ENCODE results near the gene CD6. TPM values are rescaled to one million over a fixed set of nuclear protein-coding genes. Genes with fewer than 3 reads are reported as not detected.

The CD6 gene
- total and polyA plus RNA-seq, 2 donors (not counting 3 experiments of a cell fraction or from before 2014, with no cell fraction given): not detected

DNA sequence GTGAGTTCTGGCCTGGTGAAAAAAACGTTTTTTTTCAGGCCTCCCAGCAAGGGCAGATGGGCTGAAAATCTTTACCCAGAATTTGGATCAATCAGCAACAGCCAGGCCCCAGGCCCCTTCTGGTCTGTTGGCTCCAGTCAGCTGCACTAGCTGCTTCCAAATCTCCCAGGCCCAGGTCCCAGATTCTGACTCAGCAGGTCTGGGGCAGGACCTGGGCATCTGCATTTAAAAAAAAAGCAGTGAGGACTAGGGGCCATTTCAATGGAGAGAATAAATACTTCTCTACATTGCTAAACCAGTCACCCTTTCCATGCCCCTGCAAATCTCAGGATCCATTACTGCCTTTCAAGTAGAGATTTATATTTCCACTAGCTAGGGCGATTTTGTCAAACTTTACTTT is 23.8 kb upstream of the CD6 start:
- no peak for FAIRE-seq
- H3K79me2 ChIP-seq (ENCODE audit: control insufficient read depth, insufficient read depth, low read length): no peaks in the 10 kb centered on the region
- H3K4me1 ChIP-seq (ENCODE audit: control insufficient read depth, extremely low read depth, insufficient read depth, low read length): peaks cover 10% of the 10 kb centered on the region
- H2AFZ ChIP-seq (ENCODE audit: low read depth, low read length): no peak overlapping the region
- dilution Hi-C loops (cut with MboI; ENCODE audit: extremely low pct_ligation_motif_present, low sequenced_read_pairs): no loop called here
- no peaks in the 10 kb centered on the region for H4K20me1 ChIP-seq (replicated peaks; ENCODE audit: control insufficient read depth, extremely low read depth, insufficient read depth, low read length)
- no peak for DNase-seq (ENCODE audit: low read depth, low spot score)
- no peak overlapping the region for H3K27ac ChIP-seq (ENCODE audit: insufficient read depth, low read depth, low read length)
- ChIA-PET POLR2A (no interaction called here), CTCF (interaction anchor here (1.2 kb wide), 1 partner anchor 48 kb away, joined by 3 read pairs; no protein-coding TSS in a partner anchor)
- intact Hi-C loops (cut with micrococcal nuclease): no loop called here
- H3K27me3 ChIP-seq (ENCODE audit: control insufficient read depth in 2 of 2, insufficient read depth in 2 of 2, low read length in 2 of 2): peaks cover 2 to 10% of the 10 kb centered on the region in 2 experiments
- no peak overlapping the region for H3K4me2 ChIP-seq (ENCODE audit: insufficient read depth, low read length)
- no peak overlapping the region for H3K9ac ChIP-seq (replicated peaks; ENCODE audit: extremely low read depth, insufficient read depth, low read length)
- no peaks in the 10 kb centered on the region for H3K36me3 ChIP-seq (ENCODE audit: control insufficient read depth in 2 of 2, extremely low read depth in 1 of 2, insufficient read depth in 2 of 2, low read length in 2 of 2)
- no peaks in the 10 kb centered on the region for H3K9me1 ChIP-seq (replicated peaks; ENCODE audit: control insufficient read depth, extremely low read depth, insufficient read depth, low read length)
- no peaks in the 10 kb centered on the region for H3K9me3 ChIP-seq (replicated peaks; ENCODE audit: control insufficient read depth, insufficient read depth, low read length)
- no TSS peak for BruUV-seq (replicated peaks)
- no peak overlapping the region for H3K4me3 ChIP-seq (replicated peaks in 1 of 3; ENCODE audit: insufficient read depth in 1 of 3, low read depth in 1 of 3, low read length in 3 of 3)
- TF ChIP-seq POLR2A (IDR thresholded peaks at IDR 0.05; ENCODE audit: low read depth, low read length): no peak
- TF ChIP-seq POLR2AphosphoS5 (IDR thresholded peaks at IDR 0.05; ENCODE audit: insufficient read depth, low read depth, low read length): no peak
- TF ChIP-seq, protein P1, sequence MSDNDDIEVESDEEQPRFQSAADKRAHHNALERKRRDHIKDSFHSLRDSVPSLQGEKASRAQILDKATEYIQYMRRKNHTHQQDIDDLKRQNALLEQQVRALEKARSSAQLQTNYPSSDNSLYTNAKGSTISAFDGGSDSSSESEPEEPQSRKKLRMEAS (IDR thresholded peaks at IDR 0.05; ENCODE audit: insufficient read depth, insufficient read length): no peak
- no peak for TF ChIP-seq JUN (IDR thresholded peaks at IDR 0.05; ENCODE audit: borderline replicate concordance, insufficient read depth, insufficient read length, low read depth)
- no peak for TF ChIP-seq GATA2 (IDR thresholded peaks at IDR 0.05; ENCODE audit: insufficient read depth, insufficient read length, low read depth, low read length)
- TF ChIP-seq, protein P2, sequence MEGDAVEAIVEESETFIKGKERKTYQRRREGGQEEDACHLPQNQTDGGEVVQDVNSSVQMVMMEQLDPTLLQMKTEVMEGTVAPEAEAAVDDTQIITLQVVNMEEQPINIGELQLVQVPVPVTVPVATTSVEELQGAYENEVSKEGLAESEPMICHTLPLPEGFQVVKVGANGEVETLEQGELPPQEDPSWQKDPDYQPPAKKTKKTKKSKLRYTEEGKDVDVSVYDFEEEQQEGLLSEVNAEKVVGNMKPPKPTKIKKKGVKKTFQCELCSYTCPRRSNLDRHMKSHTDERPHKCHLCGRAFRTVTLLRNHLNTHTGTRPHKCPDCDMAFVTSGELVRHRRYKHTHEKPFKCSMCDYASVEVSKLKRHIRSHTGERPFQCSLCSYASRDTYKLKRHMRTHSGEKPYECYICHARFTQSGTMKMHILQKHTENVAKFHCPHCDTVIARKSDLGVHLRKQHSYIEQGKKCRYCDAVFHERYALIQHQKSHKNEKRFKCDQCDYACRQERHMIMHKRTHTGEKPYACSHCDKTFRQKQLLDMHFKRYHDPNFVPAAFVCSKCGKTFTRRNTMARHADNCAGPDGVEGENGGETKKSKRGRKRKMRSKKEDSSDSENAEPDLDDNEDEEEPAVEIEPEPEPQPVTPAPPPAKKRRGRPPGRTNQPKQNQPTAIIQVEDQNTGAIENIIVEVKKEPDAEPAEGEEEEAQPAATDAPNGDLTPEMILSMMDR (IDR thresholded peaks at IDR 0.05; ENCODE audit: extremely low read depth in 1 of 2, insufficient read depth in 1 of 2, low read depth in 1 of 2, low read length in 2 of 2): no peak
- TF ChIP-seq FOS (IDR thresholded peaks at IDR 0.05; ENCODE audit: borderline replicate concordance, insufficient read depth, low read length): no peak
- no peak for TF ChIP-seq EZH2 (IDR thresholded peaks at IDR 0.05; ENCODE audit: borderline replicate concordance, low read depth, low read length, severe bottlenecking)
- no peak for TF ChIP-seq MYC (IDR thresholded peaks at IDR 0.05; ENCODE audit: low read depth, low read length)
